Fibroblast of lung (primary cell): ENCODE measurements around the gene FUT8. TPM values are rescaled to one million over a fixed set of nuclear protein-coding genes. Genes with fewer than 3 reads are reported as not detected.

Source experiments
- DNase-seq, 2 donors: peaks; one replicate each; pipeline versions ENCODE4 v3.0.0 to v3.0.0-alpha.2; 2010; ENCODE audit warnings: low read depth in 2 of 2
- H2AFZ ChIP-seq: 2 replicates; pipeline ENCODE4 v1.5.1; 2012; ENCODE audit warnings: low read length, control low read depth, inconsistent platforms
- H3K27ac ChIP-seq: 2 replicates; pipeline ENCODE4 v1.5.1; 2011; ENCODE audit warnings: low read length, control low read depth; ENCODE audit not compliant: insufficient read depth
- H3K27me3 ChIP-seq: 2 replicates; pipeline ENCODE4 v1.5.1; 2011; ENCODE audit warnings: mild to moderate bottlenecking, low read length; ENCODE audit not compliant: control insufficient read depth, insufficient read depth
- H3K36me3 ChIP-seq: 2 replicates; pipeline ENCODE4 v1.5.1; 2011; ENCODE audit warnings: low read length; ENCODE audit not compliant: control insufficient read depth, insufficient read depth
- H3K4me1 ChIP-seq: 2 replicates; pipeline ENCODE4 v1.5.1; 2011; ENCODE audit warnings: low read length; ENCODE audit not compliant: control insufficient read depth, insufficient read depth; ENCODE audit errors: extremely low read depth
- H3K4me2 ChIP-seq: 2 replicates; pipeline ENCODE4 v1.5.1; 2011; ENCODE audit warnings: low read length, control low read depth; ENCODE audit not compliant: insufficient read depth; ENCODE audit errors: extremely low read depth
- H3K4me3 ChIP-seq, 4 experiments: fragments of 200-600 bp in 1 of 4; sonication (generic) in 1 of 4; replicated peaks in 1 of 4; 2 replicates each; pipeline ENCODE4 v1.5.1; 2011 to 2016; ENCODE audit warnings: low read length in 4 of 4, low read depth in 3 of 4, mild to moderate bottlenecking in 3 of 4, control low read depth in 2 of 4, inconsistent platforms in 1 of 4, mixed read lengths in 1 of 4; ENCODE audit not compliant: insufficient read depth in 1 of 4; ENCODE audit errors: control extremely low read depth in 1 of 4
- H3K79me2 ChIP-seq: 2 replicates; pipeline ENCODE4 v1.5.1; 2012; ENCODE audit warnings: mild to moderate bottlenecking, low read length, inconsistent platforms; ENCODE audit not compliant: control insufficient read depth, insufficient read depth
- H3K9ac ChIP-seq: 2 replicates; pipeline ENCODE4 v1.5.1; 2011; ENCODE audit warnings: mild to moderate bottlenecking, low read length, control low read depth; ENCODE audit not compliant: insufficient read depth
- H3K9me3 ChIP-seq: 2 replicates; pipeline ENCODE4 v1.5.1; 2012; ENCODE audit warnings: low read depth, low read length; ENCODE audit not compliant: control insufficient read depth, insufficient read depth
- H4K20me1 ChIP-seq: 2 replicates; pipeline ENCODE4 v1.5.1; 2011; ENCODE audit warnings: low read length; ENCODE audit not compliant: control insufficient read depth, insufficient read depth; ENCODE audit errors: extremely low read depth
- EZH2 ChIP-seq: IDR thresholded peaks from 2 replicates; pipeline ENCODE4 v1.5.1; 2012; ENCODE audit warnings: low read length, control low read depth, mild to moderate bottlenecking; ENCODE audit errors: missing control alignments
- polyA plus RNA-seq, 2 donors: library from polyadenylated mRNA; depleted of rRNA in 1 of 2; stranded (reverse) in 1 of 2; unstranded in 1 of 2; fragments of >200 nt; gene quantifications; 2 replicates each; pipeline ENCODE4 v1.2.1, GENCODE V29; 2011 to 2012; ENCODE audit warnings: missing spikeins in 1 of 2
- total RNA-seq: library from RNA; depleted of rRNA; stranded (reverse); fragments of >200 nt; gene quantifications from 2 replicates; pipeline ENCODE4 v1.2.1, GENCODE V29; 2014
- TF ChIP-seq, protein P1 (sequence below), 2 donors: IDR thresholded peaks in 1 of 2; conservative IDR thresholded peaks in 1 of 2; 1 replicate in 1 of 2; 2 replicates in 1 of 2; pipeline ENCODE4 v1.5.1; 2011 to 2012; ENCODE audit warnings: low read length in 2 of 2, control low read depth in 1 of 2, inconsistent platforms in 1 of 2, low read depth in 1 of 2, mild to moderate bottlenecking in 1 of 2

FUT8 gene
- total and polyA plus RNA-seq, 2 donors (not counting 1 experiment from before 2014, with no cell fraction given): 51.4 to 95.8 TPM

DNA sequence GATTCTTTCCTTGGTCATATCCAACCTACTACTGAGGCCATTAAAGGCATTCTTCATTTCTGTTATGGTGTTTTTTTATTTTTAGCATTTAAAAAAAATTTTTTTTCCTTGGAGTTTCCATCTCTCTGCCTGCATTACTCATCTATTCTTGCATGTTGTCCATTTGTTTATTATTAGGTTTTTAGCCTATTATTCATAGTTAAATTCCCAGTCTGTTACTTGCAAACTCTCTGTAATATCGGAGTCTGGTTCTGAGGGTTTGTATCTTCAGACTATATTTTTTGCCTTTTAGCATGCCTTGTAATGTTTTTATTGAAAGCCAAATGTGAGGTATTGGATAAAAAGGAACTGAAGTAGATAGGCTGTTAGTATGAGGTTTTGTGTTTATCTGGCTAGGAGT, 284.3 kb downstream of the FUT8 start:
- Histone ChIP-seq H3K4me3 (no peak overlapping the region), H3K9me3 (no peaks in the 10 kb centered on the region), H3K4me1 (peaks cover 2% of the 10 kb centered on the region), H3K79me2 (no peaks in the 10 kb centered on the region), H3K9ac (no peak overlapping the region), H3K27me3 (no peaks in the 10 kb centered on the region), H2AFZ (no peak overlapping the region), H3K36me3 (no peaks in the 10 kb centered on the region), H3K27ac (no peak overlapping the region), H3K4me2 (no peak overlapping the region), H4K20me1 (no peaks in the 10 kb centered on the region)
- DNase-seq: peak in 1 of 2 donors; percentile 51
- TF ChIP-seq, protein P1, sequence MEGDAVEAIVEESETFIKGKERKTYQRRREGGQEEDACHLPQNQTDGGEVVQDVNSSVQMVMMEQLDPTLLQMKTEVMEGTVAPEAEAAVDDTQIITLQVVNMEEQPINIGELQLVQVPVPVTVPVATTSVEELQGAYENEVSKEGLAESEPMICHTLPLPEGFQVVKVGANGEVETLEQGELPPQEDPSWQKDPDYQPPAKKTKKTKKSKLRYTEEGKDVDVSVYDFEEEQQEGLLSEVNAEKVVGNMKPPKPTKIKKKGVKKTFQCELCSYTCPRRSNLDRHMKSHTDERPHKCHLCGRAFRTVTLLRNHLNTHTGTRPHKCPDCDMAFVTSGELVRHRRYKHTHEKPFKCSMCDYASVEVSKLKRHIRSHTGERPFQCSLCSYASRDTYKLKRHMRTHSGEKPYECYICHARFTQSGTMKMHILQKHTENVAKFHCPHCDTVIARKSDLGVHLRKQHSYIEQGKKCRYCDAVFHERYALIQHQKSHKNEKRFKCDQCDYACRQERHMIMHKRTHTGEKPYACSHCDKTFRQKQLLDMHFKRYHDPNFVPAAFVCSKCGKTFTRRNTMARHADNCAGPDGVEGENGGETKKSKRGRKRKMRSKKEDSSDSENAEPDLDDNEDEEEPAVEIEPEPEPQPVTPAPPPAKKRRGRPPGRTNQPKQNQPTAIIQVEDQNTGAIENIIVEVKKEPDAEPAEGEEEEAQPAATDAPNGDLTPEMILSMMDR (conservative IDR thresholded peaks at IDR 0.05 in 1 of 2, IDR thresholded peaks at IDR 0.05 in 1 of 2; ENCODE audit: low read depth in 1 of 2, low read length in 2 of 2): no peak
- no peak for TF ChIP-seq EZH2

DNA sequence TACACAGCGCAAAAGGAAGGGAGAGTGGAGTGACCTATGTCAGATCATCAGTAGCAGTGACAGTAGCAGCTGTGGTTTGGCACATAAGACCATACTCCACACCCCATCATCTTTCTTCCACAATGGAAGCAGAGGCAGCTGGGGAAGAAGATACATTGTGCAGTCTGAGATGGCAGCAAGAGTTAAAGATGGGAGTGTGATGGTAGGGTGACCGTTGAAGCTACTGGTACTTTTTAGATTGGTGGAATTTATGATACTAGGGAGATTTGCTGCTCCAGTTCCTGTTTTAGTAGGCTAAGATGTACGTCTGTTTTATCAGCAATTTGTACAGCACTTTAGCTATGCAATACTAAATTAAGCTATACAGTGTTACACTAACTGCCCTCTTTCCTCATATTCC, 291.0 kb downstream of the FUT8 start:
- H3K36me3 ChIP-seq: no peaks in the 10 kb centered on the region
- DNase-seq: peak; percentile 5 to 18
- H3K4me2 ChIP-seq: no peak overlapping the region
- no peak overlapping the region for H3K4me3 ChIP-seq
- H4K20me1 ChIP-seq: no peaks in the 10 kb centered on the region
- TF ChIP-seq EZH2: no peak
- TF ChIP-seq, protein P1 (conservative IDR thresholded peaks at IDR 0.05 in 1 of 2, IDR thresholded peaks at IDR 0.05 in 1 of 2; ENCODE audit: low read depth in 1 of 2, low read length in 2 of 2): no peak
- H3K4me1 ChIP-seq: no peaks in the 10 kb centered on the region
- H3K79me2 ChIP-seq: no peaks in the 10 kb centered on the region
- no peak overlapping the region for H3K9ac ChIP-seq
- no peaks in the 10 kb centered on the region for H3K27me3 ChIP-seq
- H2AFZ ChIP-seq: no peak overlapping the region
- H3K9me3 ChIP-seq: no peaks in the 10 kb centered on the region
- H3K27ac ChIP-seq: no peak overlapping the region

DNA sequence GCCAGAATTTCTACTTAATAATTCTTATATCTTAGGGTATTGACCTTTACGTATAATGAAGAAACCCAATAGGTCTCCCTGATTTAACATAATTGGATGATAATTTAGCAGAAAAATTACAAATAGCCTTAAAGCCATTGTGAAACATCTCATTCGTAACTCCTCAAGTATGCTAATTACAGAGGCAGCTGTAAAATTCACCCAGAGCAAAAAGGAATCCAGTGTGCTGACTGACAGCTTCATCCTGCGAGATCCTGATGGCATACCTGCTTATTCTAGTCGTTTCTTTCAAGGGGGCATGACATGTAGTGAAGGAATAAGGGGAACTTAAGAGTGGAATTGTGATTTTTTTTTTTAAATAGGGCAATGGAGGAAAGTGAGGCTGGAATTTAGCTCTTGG, 291.5 kb downstream of the FUT8 start:
- no peak overlapping the region for H2AFZ ChIP-seq

More for the DNA sequence above, 291.5 kb downstream of the FUT8 start:
- H3K9me3 ChIP-seq: no peaks in the 10 kb centered on the region
- no peaks in the 10 kb centered on the region for H4K20me1 ChIP-seq
- TF ChIP-seq, protein P1 (conservative IDR thresholded peaks at IDR 0.05 in 1 of 2, IDR thresholded peaks at IDR 0.05 in 1 of 2; ENCODE audit: low read depth in 1 of 2, low read length in 2 of 2): no peak
- no peak for TF ChIP-seq EZH2
- no peak overlapping the region for H3K4me2 ChIP-seq
- no peak overlapping the region for H3K4me3 ChIP-seq
- DNase-seq: peak; percentile 44 to 52
- no peak overlapping the region for H3K9ac ChIP-seq
- H3K79me2 ChIP-seq: no peaks in the 10 kb centered on the region
- no peaks in the 10 kb centered on the region for H3K4me1 ChIP-seq
- H3K27me3 ChIP-seq: no peaks in the 10 kb centered on the region
- H3K36me3 ChIP-seq: no peaks in the 10 kb centered on the region
- no peak overlapping the region for H3K27ac ChIP-seq
